Left colon (tissue), 2 donors: Measurements from ENCODE around the gene CD93. TPM values are rescaled to one million over a fixed set of nuclear protein-coding genes. Genes with fewer than 3 reads are reported as not detected.

Experiments used
- ATAC-seq: fragments of 200-7000 bp; cut with Tn5 transposase; one replicate; pipeline ENCODE4 v1.9.1; 2020; ENCODE audit warnings: mild to moderate bottlenecking, moderate library complexity
- DNase-seq, 2 donors: peaks; one replicate each; pipeline ENCODE4 v3.0.0-alpha.2; 2020
- intact Hi-C, 2 donors: fragments of 100-400 bp; cut with DNase I in 1 of 2; cut with micrococcal nuclease in 1 of 2; formaldehyde crosslinking; loops; one replicate each; pipeline versions ENCODE4 v1.11.2 to v1.14.0; 2022; cut with DNase I, micrococcal nuclease
- total RNA-seq, 2 donors: library from RNA; stranded (reverse); fragmentation: NEBNext Ultra II Directional; extraction: Animal tissue kit (Norgen Biotek cat#: 25700); gene quantifications; one replicate each; pipeline ENCODE4 v1.2.1, GENCODE V29; 2021
- donor health status: DM: no; HTN: no; CAD: no.
- donor health status: DM: yes; HTN: yes; CAD: no.

CD93 gene
- total RNA-seq, 2 donors from 2014 or later = 9.0 to 14.2 TPM

- intact Hi-C loops = no loop called here
- ATAC-seq (no peak), DNase-seq (no peak)
Measured at GRCh38 chr20:23103284-23104018, 17.3 kb upstream of the CD93 start.

- intact Hi-C loops = no loop called here
- ATAC-seq = no peak
- DNase-seq = no peak
Measured at GRCh38 chr20:23101696-23102406, 15.7 kb upstream of the CD93 start.

- ATAC-seq (no peak), DNase-seq (no peak)
- intact Hi-C loops = no loop called here
Measured at GRCh38 chr20:23100720-23101107, 14.6 kb upstream of the CD93 start.

- DNase-seq (no peak), ATAC-seq (no peak)
- intact Hi-C loops = no loop called here
Measured at GRCh38 chr20:23099791-23100719, 13.9 kb upstream of the CD93 start.

GRCh38 chr20:23097636-23098580 lies 11.8 kb upstream of the CD93 start:
- intact Hi-C loops = no loop called here
- DNase-seq = no peak
- ATAC-seq = no peak

- intact Hi-C loops = no loop called here
- ATAC-seq (no peak), DNase-seq (no peak)
Measured at GRCh38 chr20:23096986-23097520, 10.9 kb upstream of the CD93 start.

- DNase-seq (no peak), ATAC-seq (no peak)
- intact Hi-C loops = no loop called here
Measured at GRCh38 chr20:23096097-23096496, 10.0 kb upstream of the CD93 start.

GRCh38 chr20:23095499-23095898 lies 9.4 kb upstream of the CD93 start:
- intact Hi-C loops = no loop called here
- DNase-seq (no peak), ATAC-seq (no peak)

- DNase-seq = no peak
- intact Hi-C loops = no loop called here
- ATAC-seq = no peak
Measured at GRCh38 chr20:23094927-23095326, 8.8 kb upstream of the CD93 start.

GRCh38 chr20:23094213-23094896 lies 8.2 kb upstream of the CD93 start:
- intact Hi-C loops = no loop called here
- DNase-seq = no peak
- ATAC-seq = no peak

GRCh38 chr20:23093613-23094012 lies 7.5 kb upstream of the CD93 start:
- intact Hi-C loops = no loop called here
- no peak for ATAC-seq
- DNase-seq = no peak

GRCh38 chr20:23092861-23093495 lies 6.9 kb upstream of the CD93 start:
- intact Hi-C loops = no loop called here
- no peak for DNase-seq
- ATAC-seq = no peak

GRCh38 chr20:23092384-23092756 lies 6.2 kb upstream of the CD93 start:
- intact Hi-C loops = no loop called here
- ATAC-seq = no peak
- DNase-seq = no peak

GRCh38 chr20:23091721-23092383 lies 5.7 kb upstream of the CD93 start:
- intact Hi-C loops = no loop called here
- no peak for ATAC-seq
- DNase-seq = no peak

GRCh38 chr20:23090878-23091277 lies 4.8 kb upstream of the CD93 start:
- intact Hi-C loops = no loop called here
- ATAC-seq = no peak
- no peak for DNase-seq

- ATAC-seq (no peak), DNase-seq (no peak)
- intact Hi-C loops = no loop called here
Measured at GRCh38 chr20:23090147-23090546, 4.0 kb upstream of the CD93 start.

- ATAC-seq = no peak
- DNase-seq = no peak
- intact Hi-C loops = no loop called here
Measured at GRCh38 chr20:23088866-23089265, 2.7 kb upstream of the CD93 start.
